Lung (tissue), 16 donors: ENCODE results near the gene QPRT. TPM values are rescaled to one million over a fixed set of nuclear protein-coding genes. Genes with fewer than 3 reads are reported as not detected.
"Not testable (repeated sequence)": the region's sequence is repeated elsewhere in the genome, so short reads cannot be mapped to it uniquely, and the experiment has no call there.

Experiments used
- ATAC-seq: fragments of 200-7000 bp; cut with Tn5 transposase; one replicate; pipeline ENCODE4 v1.9.1; 2020; ENCODE audit warnings: moderate number of reproducible peaks; ENCODE audit not compliant: insufficient read depth, low FRiP score
- DNase-seq, 3 donors: peaks; one replicate each; pipeline ENCODE4 v3.0.0-alpha.2; 2013 to 2017
- H3K27ac ChIP-seq, 2 donors: one replicate each; pipeline ENCODE4 v1.5.1; 2013; ENCODE audit warnings: mild to moderate bottlenecking in 2 of 2, moderate library complexity in 2 of 2, control low read depth in 1 of 2, inconsistent platforms in 1 of 2, low read depth in 1 of 2, low read length in 1 of 2
- H3K27me3 ChIP-seq, 3 donors: one replicate each; pipeline ENCODE4 v1.5.1; 2013; ENCODE audit warnings: low read length in 2 of 3; ENCODE audit not compliant: control insufficient read depth in 3 of 3, insufficient read depth in 3 of 3
- H3K36me3 ChIP-seq, 4 donors: one replicate each; pipeline ENCODE4 v1.5.1; 2013; ENCODE audit warnings: low read length in 4 of 4, mild to moderate bottlenecking in 1 of 4, moderate library complexity in 1 of 4; ENCODE audit not compliant: control insufficient read depth in 4 of 4, insufficient read depth in 4 of 4
- H3K4me1 ChIP-seq, 5 donors: one replicate each; pipeline ENCODE4 v1.5.1; 2013; ENCODE audit warnings: low read length in 5 of 5, mild to moderate bottlenecking in 2 of 5, moderate library complexity in 1 of 5; ENCODE audit not compliant: control insufficient read depth in 5 of 5, insufficient read depth in 5 of 5
- H3K4me3 ChIP-seq: one replicate; pipeline ENCODE4 v1.5.1; 2013; ENCODE audit warnings: mild to moderate bottlenecking, control low read depth, moderate library complexity
- H3K9ac ChIP-seq, 2 donors: one replicate each; pipeline ENCODE4 v1.5.1; 2013; ENCODE audit warnings: low read length in 2 of 2, control low read depth in 1 of 2; ENCODE audit not compliant: insufficient read depth in 1 of 2
- H3K9me3 ChIP-seq, 4 donors: one replicate each; pipeline ENCODE4 v1.5.1; 2013; ENCODE audit warnings: low read length in 3 of 4, mild to moderate bottlenecking in 1 of 4, moderate library complexity in 1 of 4; ENCODE audit not compliant: control insufficient read depth in 4 of 4, insufficient read depth in 3 of 4
- WGBS, 2 donors: extraction: QIAGEN DNeasy Blood & Tissue Kit; methylation state at CpG; one replicate each; pipeline ENCODE4 v1.1.7; 2013; 5-methylcytosine and 5-hydroxymethylcytosine counted together
- long read RNA-seq, 5 donors: transcript quantifications; one replicate each; lab custom pipeline, GENCODE V29; 2026
- polyA plus RNA-seq, 2 donors: library from polyadenylated mRNA; stranded (reverse); fragments of 200-250 nt; gene quantifications; one replicate each; pipeline ENCODE4 v1.2.1, GENCODE V29; 2013
- total RNA-seq, 2 donors: library from RNA; depleted of rRNA in 1 of 2; stranded (reverse); fragments of >200 nt in 1 of 2; gene quantifications; one replicate each; pipeline ENCODE4 v1.2.1, GENCODE V29; 2014 to 2021
- TF ChIP-seq, protein P1 (sequence below): IDR thresholded peaks from 2 replicates; pipeline ENCODE4 v1.5.1; 2012; ENCODE audit warnings: mild to moderate bottlenecking; ENCODE audit errors: control extremely low read depth, extremely low read depth
- donor health status: control.
- donor health status: control.
- donor health status: Bipolar disorder and iron deficiency.
- donor health status: healthy.
- donor health status: DM: yes; HTN: yes; CAD: no.

Gene QPRT
- total RNA-seq (10 to 100 TPM; 22.0 to 23.1 TPM), polyA plus RNA-seq (1 to 10 TPM; 8.7 to 9.6 TPM)
- long read RNA-seq, donor 1, transcript QPRT-202 (4 exons, 2,343 nt): minor isoform, 32 of 91 reads
- long read RNA-seq, donor 1, transcript QPRT-204 (1 exons, 2,199 nt): major isoform, 46 of 91 reads
- long read RNA-seq, donor 1, partial matches to known transcripts: 5 of 91 reads
- long read RNA-seq, donor 1, other reads (novel, unspliced or antisense): 8 of 91 reads
- long read RNA-seq, donor 2, transcript QPRT-202 (4 exons, 2,343 nt): minor isoform, 9 of 35 reads
- long read RNA-seq, donor 2, transcript QPRT-204 (1 exons, 2,199 nt): major isoform, 19 of 35 reads
- long read RNA-seq, donor 2, partial matches to known transcripts: 6 of 35 reads
- long read RNA-seq, donor 2, other reads (novel, unspliced or antisense): 0 of 35 reads
- long read RNA-seq, donor 3, transcript QPRT-202 (4 exons, 2,343 nt): minor isoform, 14 of 38 reads
- long read RNA-seq, donor 3, transcript QPRT-204 (1 exons, 2,199 nt): major isoform, 24 of 38 reads
- long read RNA-seq, donor 3, partial matches to known transcripts: 0 of 38 reads
- long read RNA-seq, donor 3, other reads (novel, unspliced or antisense): 0 of 38 reads
- long read RNA-seq, donor 4, transcript QPRT-204 (1 exons, 2,199 nt): major isoform, 14 of 31 reads
- long read RNA-seq, donor 4, transcript QPRT-202 (4 exons, 2,343 nt): minor isoform, 8 of 31 reads
- long read RNA-seq, donor 4, partial matches to known transcripts: 9 of 31 reads
- long read RNA-seq, donor 4, other reads (novel, unspliced or antisense): 0 of 31 reads
- long read RNA-seq, donor 5, transcript QPRT-202 (4 exons, 2,343 nt): minor isoform, 34 of 93 reads
- long read RNA-seq, donor 5, transcript QPRT-204 (1 exons, 2,199 nt): major isoform, 51 of 93 reads
- long read RNA-seq, donor 5, partial matches to known transcripts: 7 of 93 reads
- long read RNA-seq, donor 5, other reads (novel, unspliced or antisense): 0 of 93 reads

DNA sequence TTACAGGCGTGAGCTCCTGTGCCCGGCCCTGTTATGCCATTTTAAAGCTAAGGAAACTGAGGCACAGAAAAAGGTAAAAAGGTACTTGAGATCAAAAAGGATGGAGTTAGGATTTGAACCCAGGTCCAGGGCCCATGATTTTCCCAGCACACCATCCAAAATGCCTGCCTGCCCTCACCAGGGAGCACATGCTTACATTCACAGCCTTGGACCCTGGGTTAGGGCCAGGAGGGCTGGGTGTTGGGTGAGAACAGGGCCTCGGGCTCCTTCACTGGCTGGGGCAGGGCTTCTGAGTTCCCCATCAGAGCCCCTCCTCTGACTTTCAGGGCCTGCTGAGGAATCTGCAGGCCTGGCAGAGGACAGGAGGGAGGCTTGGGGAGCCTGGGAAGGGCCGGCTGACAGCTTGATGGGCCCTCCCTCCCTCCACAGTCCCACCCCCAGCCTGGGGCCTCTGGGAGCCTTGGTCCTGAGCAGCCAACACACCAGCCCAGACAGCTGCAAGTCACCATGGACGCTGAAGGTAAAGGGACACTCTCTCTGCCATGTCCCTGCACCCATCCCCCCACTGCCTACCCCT is at the start of gene QPRT:
Gene QPRT, plus strand, starts transcription at position 490 of the 577 bp plus-strand sequence. Its CDS starts 18 bp downstream, at position 508.
- H3K9ac ChIP-seq: peak within 1 kb of the TSS in 1 of 2 donors; percentile 26
- H3K9me3 ChIP-seq: no peaks in the 10 kb centered on the region
- 43 to 59% methylated on average over 5 of the region's 5 CpGs for WGBS, 2 donors
- H3K27me3 ChIP-seq: no peaks in the 10 kb centered on the region
- TF ChIP-seq, protein P1, sequence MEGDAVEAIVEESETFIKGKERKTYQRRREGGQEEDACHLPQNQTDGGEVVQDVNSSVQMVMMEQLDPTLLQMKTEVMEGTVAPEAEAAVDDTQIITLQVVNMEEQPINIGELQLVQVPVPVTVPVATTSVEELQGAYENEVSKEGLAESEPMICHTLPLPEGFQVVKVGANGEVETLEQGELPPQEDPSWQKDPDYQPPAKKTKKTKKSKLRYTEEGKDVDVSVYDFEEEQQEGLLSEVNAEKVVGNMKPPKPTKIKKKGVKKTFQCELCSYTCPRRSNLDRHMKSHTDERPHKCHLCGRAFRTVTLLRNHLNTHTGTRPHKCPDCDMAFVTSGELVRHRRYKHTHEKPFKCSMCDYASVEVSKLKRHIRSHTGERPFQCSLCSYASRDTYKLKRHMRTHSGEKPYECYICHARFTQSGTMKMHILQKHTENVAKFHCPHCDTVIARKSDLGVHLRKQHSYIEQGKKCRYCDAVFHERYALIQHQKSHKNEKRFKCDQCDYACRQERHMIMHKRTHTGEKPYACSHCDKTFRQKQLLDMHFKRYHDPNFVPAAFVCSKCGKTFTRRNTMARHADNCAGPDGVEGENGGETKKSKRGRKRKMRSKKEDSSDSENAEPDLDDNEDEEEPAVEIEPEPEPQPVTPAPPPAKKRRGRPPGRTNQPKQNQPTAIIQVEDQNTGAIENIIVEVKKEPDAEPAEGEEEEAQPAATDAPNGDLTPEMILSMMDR: no peak
- ATAC-seq (peak; percentile 40), DNase-seq (peak; percentile 88 to 93 (median 90))
- peaks cover 0 to 13% (median 3%) of the 10 kb centered on the region in 5 donors for H3K4me1 ChIP-seq
- H3K4me3 ChIP-seq: no peak within 1 kb of the TSS
- no peaks in the 10 kb centered on the region for H3K36me3 ChIP-seq
- H3K27ac ChIP-seq: no peak within 1 kb of the TSS

DNA sequence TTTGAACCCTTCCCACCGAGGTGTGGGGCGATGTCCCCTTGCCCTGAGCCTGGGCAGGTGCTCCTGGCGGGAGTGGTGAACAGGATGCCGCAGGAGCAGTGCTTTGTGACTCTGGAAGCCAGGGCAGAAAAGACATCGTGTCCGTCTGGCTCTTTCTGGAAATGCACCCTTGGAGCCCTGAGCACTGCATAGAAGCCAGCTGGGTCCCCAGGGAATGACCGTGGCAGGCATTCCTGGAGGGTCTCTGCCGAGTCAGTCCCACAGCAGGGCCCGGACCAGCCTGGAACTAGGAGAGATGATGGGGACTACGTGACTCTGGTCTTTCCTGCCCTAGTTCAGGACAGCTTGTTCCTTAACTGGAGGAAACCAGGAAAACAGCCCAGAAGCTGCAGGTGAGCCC is 49.7 kb upstream of the QPRT start:
- not testable (repeated sequence) for H3K4me3 ChIP-seq, H3K4me1 ChIP-seq, H3K27ac ChIP-seq, H3K9me3 ChIP-seq, H3K36me3 ChIP-seq, H3K27me3 ChIP-seq, ATAC-seq, DNase-seq, H3K9ac ChIP-seq
- WGBS, 2 donors: 81 to 85% methylated on average over 10 of the region's 10 CpGs

DNA sequence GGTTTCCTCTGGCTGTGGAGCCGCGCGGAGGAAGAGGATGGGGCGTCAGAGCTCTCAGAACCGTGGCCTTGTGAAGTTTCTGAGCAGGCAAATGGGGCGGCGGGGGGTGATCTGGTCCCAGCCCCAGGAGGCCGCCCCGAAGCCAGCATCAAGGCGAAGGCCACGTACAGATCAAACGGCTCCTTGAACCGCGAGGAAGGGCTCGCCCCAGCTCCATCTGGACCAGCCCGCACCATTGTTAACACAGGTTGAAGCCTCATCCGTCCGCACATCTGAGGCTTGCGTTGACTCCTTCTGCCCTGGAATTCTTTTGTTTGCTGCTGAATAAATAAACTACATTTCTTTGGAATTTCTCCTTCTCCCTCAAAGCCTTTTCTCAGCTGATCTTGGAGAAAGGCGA is 47.3 kb upstream of the QPRT start:
- not testable (repeated sequence) for H3K27ac ChIP-seq, H3K9ac ChIP-seq, ATAC-seq, H3K36me3 ChIP-seq, H3K9me3 ChIP-seq, DNase-seq, H3K27me3 ChIP-seq, H3K4me3 ChIP-seq, H3K4me1 ChIP-seq
- 57 to 80% methylated on average over 20 of the region's 20 CpGs for WGBS, 2 donors

DNA sequence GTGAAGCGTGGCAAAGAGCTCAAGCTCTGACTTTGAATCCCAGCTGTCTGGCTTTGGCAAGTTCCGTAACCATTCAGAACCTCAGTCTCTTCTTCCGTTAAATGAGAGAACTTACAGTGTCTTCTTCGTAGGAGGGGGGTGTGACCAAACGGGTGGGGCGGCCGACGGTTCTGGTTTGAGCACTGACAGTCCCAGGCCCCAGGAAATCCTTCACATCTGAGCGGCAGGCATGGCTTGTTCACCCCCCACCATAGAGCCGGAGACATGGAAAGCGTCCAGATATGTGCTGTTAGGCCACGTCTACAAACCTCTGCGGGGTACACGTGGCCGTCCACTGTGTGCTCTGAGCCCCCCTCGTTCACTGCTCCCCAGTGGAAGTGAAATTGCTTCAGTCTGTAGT is 43.1 kb upstream of the QPRT start:
- not testable (repeated sequence) for ATAC-seq, H3K4me1 ChIP-seq, DNase-seq, H3K4me3 ChIP-seq, H3K36me3 ChIP-seq, H3K27me3 ChIP-seq, H3K27ac ChIP-seq, H3K9me3 ChIP-seq, H3K9ac ChIP-seq
- 77 to 80% methylated on average over 15 of the region's 16 CpGs for WGBS, 2 donors

DNA sequence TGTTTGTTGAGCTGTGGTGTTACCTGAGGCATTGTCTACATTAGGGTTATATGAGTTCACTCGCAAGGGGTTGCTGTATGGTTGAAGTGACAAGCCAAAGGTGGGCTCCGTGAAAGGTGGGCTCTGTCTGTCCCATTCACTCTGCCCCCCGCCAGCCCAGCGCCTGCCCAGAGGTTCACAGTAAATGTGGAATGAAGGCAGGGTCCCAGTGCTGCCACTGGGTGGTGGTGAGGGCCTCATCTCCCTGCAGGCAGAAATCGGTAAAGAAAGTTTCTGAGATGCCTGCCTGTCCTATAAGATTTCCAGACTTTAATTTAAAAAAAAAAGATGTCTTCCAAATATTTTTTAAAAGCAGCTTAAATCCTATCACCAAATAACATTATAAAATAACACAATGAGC is 42.6 kb upstream of the QPRT start:
- ATAC-seq, H3K9ac ChIP-seq, DNase-seq: not testable (repeated sequence)

DNA sequence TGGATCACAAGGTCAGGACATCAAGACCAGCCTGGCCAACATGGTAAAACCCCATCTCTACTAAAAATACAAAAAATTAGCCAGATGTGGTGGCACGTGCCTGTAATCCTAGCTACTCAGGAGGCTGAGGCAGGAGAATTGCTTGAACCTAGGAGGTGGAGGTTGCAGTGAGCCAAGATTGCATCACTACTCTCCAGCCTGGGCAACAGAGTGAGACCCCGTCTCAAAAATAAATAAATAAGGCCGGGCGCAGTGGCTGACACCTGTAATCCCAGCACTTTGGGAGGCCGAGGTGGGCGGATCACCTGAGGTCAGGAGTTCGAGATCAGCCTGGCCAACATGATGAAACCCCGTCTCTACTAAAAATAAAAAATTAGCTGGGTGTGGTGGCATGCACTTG is 40.2 kb upstream of the QPRT start:
- H3K27me3 ChIP-seq, H3K4me1 ChIP-seq, H3K9me3 ChIP-seq, H3K4me3 ChIP-seq, H3K36me3 ChIP-seq, H3K27ac ChIP-seq, ATAC-seq, DNase-seq, H3K9ac ChIP-seq: not testable (repeated sequence)
- WGBS, 2 donors: 96% methylated on average over 8 of the region's 8 CpGs

More for the DNA sequence above, 42.6 kb upstream of the QPRT start:
- not testable (repeated sequence) for H3K4me3 ChIP-seq, H3K4me1 ChIP-seq, H3K27me3 ChIP-seq, H3K36me3 ChIP-seq, H3K9me3 ChIP-seq, H3K27ac ChIP-seq
- 14 to 24% methylated on average over 1 of the region's 5 CpGs for WGBS, 2 donors
